ENCODE results near the gene SETD3.

DNA sequence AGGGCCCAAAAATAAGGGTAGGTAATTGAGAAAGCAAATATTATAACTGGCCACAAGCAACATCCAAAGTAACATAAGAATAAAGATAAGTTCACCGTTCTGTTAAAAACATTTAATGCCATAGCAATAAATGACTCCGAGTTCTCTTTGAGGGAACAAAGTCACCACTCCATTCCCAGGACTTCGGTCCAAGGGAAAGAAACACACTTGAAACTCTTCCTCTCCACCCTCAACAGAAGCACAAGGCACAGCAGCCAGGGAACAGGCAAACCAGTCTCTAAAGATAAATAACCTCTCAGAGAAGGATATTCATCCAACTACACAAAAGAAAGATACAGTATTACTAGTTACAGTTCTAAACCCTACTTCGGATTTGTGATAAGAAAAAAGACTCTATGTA lies 2.5 kb downstream of the SETD3 start:
- TF ChIP-seq, protein P1, sequence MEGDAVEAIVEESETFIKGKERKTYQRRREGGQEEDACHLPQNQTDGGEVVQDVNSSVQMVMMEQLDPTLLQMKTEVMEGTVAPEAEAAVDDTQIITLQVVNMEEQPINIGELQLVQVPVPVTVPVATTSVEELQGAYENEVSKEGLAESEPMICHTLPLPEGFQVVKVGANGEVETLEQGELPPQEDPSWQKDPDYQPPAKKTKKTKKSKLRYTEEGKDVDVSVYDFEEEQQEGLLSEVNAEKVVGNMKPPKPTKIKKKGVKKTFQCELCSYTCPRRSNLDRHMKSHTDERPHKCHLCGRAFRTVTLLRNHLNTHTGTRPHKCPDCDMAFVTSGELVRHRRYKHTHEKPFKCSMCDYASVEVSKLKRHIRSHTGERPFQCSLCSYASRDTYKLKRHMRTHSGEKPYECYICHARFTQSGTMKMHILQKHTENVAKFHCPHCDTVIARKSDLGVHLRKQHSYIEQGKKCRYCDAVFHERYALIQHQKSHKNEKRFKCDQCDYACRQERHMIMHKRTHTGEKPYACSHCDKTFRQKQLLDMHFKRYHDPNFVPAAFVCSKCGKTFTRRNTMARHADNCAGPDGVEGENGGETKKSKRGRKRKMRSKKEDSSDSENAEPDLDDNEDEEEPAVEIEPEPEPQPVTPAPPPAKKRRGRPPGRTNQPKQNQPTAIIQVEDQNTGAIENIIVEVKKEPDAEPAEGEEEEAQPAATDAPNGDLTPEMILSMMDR (conservative IDR thresholded peaks at IDR 0.05; ENCODE audit: low read depth, low read length): no peak
- no peak for TF ChIP-seq EZH2 (IDR thresholded peaks at IDR 0.05; ENCODE audit: low read length, unreplicated experiment)
